CD4-positive, alpha-beta T cell treated with Interleukin-15 for 4 hours (primary cell): ENCODE measurements around the gene CSTB.

Experiments used
- DNase-seq: peaks from one replicate; pipeline ENCODE4 v3.0.0-alpha.2; 2020; ENCODE audit warnings: low spot score

Gene CSTB

GRCh38 chr21:43810505-43811261 is 34.6 kb upstream of the CSTB start:
- DNase-seq, result peak; percentile 88

GRCh38 chr21:43809853-43810504 is 33.9 kb upstream of the CSTB start:
- no peak for DNase-seq

GRCh38 chr21:43809346-43809799 is 33.3 kb upstream of the CSTB start:
- no peak for DNase-seq

GRCh38 chr21:43808832-43809251 is 32.7 kb upstream of the CSTB start:
- no peak for DNase-seq

GRCh38 chr21:43808367-43808766 is 32.3 kb upstream of the CSTB start:
- DNase-seq, result no peak

- DNase-seq, result no peak
These were observed 30.1 kb upstream of the CSTB start for GRCh38 chr21:43806017-43806710.

- DNase-seq, result no peak
These were observed 29.2 kb upstream of the CSTB start for GRCh38 chr21:43805275-43805800.

GRCh38 chr21:43803558-43804300 is 27.6 kb upstream of the CSTB start:
- no peak for DNase-seq

- no peak for DNase-seq
These were observed 26.7 kb upstream of the CSTB start for GRCh38 chr21:43802713-43803313.

GRCh38 chr21:43801006-43801783 is 25.1 kb upstream of the CSTB start:
- no peak for DNase-seq

- DNase-seq, result no peak
These were observed 24.5 kb upstream of the CSTB start for GRCh38 chr21:43800566-43800965.

GRCh38 chr21:43800124-43800523 is 24.0 kb upstream of the CSTB start:
- DNase-seq, result no peak

- DNase-seq, result no peak
These were observed 23.3 kb upstream of the CSTB start for GRCh38 chr21:43799301-43799840.

- no peak for DNase-seq
These were observed 22.0 kb upstream of the CSTB start for GRCh38 chr21:43797925-43798715.

GRCh38 chr21:43797415-43797814 is 21.3 kb upstream of the CSTB start:
- DNase-seq, result no peak

- DNase-seq, result no peak
These were observed 18.7 kb upstream of the CSTB start for GRCh38 chr21:43794857-43795256.

- DNase-seq, result no peak
These were observed 18.2 kb upstream of the CSTB start for GRCh38 chr21:43794311-43794710.

- DNase-seq, result no peak
These were observed 17.1 kb upstream of the CSTB start for GRCh38 chr21:43793243-43793642.

- DNase-seq, result no peak
These were observed 16.3 kb upstream of the CSTB start for GRCh38 chr21:43792406-43792805.
